T-helper 9 cell (primary cell): Measurements from ENCODE around the gene RTKN.
"Not testable (repeated sequence)": the region's sequence is repeated elsewhere in the genome, so short reads cannot be mapped to it uniquely, and the experiment has no call there.

Source experiments
- DNase-seq: peaks from one replicate; pipeline ENCODE4 v3.0.0-alpha.2; 2020
- total RNA-seq, 2 donors: gene quantifications; one replicate each; lab custom pipeline; 2026; lab: John Stamatoyannopoulos, UW

The RTKN gene
- total RNA-seq: 0.14 to 0.24 reads per million in 2 donors

DNA sequence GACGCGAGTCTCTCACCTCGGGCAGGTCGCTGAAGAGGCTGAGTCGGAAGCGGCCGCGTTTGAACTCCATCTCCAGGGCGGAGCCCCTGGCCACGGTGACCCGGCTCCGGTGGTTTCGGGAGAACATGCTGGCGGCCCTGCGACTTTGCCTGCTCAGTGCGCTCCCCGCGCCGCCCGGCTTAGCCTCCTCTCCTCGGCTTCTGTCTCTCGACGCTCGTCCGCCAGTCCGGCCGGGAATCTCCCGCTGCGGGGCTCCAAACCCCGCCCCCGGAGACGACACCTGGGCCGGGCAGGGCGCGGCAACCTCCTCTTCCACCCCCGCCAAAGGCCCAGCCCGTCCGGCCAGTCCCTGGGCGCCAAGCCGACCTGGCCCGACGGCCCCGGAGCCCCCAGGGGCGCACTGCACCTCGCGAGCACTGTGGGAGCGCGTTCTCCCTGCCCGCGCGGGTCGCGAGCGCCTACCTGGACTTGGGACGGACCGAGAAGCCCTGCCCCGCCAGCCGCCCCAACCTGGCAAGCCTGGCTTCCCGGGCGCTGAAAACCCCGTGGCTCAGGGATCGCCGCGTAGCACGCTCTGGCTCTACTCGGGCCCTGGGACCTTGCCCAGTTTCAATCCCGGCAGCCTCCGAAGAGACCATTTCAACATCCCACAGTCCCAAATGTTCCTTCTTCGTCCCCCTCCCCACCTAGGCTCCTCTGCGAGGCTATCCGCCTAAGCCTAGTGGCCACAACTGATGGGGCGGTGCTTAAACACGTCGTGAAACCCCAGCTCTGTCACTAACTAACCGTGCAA, at the start of gene RTKN:
Gene RTKN (minus strand): TSS at position 248 of the 793 bp plus-strand sequence. CDS start 121 bp downstream, at position 127.
- peak; percentile 16 for DNase-seq

- DNase-seq: no peak
Measured at GRCh38 chr2:74489906-74490305, 48.2 kb upstream of the RTKN start.

GRCh38 chr2:74488643-74489481, 47.1 kb upstream of the RTKN start:
- no peak for DNase-seq

DNA sequence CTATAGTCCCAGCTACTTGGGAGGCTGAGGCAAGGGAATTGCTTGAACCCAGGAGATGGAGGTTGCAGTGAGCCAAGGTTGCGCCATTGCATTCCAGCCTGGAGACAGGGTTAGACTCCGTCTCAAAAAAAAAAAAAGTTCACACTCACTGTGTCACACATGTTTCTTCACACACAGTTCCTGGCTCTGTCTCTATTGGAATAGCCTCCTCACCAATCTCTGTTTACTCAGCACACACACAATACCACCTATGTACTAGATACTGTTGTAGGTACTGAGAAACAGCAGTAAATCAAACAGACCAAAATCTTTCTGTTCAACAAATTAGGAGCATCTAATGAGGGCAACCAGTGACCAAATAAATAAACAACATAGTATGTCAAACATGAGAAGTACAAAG, 44.4 kb upstream of the RTKN start:
- no peak for DNase-seq

DNA sequence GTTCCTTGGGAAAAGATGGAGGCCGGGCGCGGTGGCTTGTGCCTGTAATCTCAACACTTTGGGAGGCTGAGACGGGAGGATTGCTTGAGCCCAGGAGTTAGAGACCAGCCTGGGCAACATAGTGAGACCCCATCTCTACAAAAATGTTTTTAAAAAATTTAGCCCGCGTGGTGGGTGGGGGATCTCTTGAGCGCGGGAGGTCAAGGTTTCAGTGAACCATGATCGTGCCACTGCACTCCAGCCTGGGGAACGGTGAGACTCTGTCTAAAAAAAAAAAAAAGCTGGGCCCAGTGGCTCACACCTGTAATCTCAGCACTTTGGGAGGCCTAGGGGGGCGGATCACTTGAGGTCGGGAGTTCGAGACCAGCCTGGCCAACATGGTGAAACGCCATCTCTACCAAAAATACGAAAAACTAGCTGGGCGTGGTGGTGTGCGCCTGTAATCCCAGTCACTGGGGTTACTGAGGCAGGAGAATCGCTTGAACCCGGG, 42.0 kb upstream of the RTKN start:
- DNase-seq: not testable (repeated sequence)

DNA sequence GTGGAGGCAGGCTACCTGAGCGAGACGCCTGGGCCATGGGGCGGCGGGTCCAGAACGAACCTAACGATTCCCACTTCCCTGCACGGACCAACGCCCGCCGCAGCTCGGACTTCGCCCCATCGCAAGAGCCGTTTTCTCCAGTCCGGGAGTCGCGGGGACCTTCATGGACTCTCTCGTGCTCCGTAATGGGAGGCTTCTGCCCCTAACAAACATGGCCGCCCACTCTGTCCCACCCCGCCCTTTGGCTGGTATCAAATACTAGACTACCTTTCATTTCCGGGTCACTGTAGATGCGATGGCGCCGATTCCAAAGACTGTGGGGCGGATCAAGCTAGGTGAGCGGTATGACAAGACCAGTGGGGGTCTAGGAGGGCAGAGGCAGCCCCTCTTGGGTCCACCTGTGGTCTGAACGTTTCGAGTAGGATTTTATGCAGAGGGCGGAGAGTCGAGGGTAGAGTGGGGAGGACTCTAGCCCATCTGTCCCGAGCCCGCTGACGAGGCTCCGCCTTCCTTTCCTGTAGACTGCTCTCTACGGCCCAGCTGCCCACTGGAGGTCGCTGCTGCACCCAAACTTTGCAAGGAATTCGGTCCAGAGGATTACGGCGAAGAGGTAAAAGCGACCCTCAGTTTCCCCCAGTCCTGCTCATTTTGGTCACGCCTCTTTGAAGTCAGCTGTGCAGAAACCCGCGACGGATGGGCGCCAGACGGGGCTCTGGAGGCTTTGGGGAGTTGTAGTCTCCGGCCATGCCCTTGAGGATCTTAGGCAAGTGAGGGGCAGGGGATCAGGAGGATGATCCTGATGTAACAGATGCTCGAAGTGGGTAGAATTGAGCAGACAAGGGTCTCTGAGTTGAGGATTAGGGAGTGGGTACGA, 41.3 kb upstream of the RTKN start, which contains the start of the genes CCDC142 and TTC31:
Gene CCDC142 (minus strand): TSS at position 198 of the 874 bp plus-strand sequence. CDS start 161 bp downstream, at position 37.
Gene TTC31 (plus strand): TSS at position 281 of the 874 bp plus-strand sequence. CDS start 15 bp downstream, at position 296.
- DNase-seq: peak; percentile 85

- no peak for DNase-seq
Measured at GRCh38 chr2:74481961-74482800, 40.4 kb upstream of the RTKN start.

GRCh38 chr2:74481431-74481830, 39.7 kb upstream of the RTKN start:
- no peak for DNase-seq

DNA sequence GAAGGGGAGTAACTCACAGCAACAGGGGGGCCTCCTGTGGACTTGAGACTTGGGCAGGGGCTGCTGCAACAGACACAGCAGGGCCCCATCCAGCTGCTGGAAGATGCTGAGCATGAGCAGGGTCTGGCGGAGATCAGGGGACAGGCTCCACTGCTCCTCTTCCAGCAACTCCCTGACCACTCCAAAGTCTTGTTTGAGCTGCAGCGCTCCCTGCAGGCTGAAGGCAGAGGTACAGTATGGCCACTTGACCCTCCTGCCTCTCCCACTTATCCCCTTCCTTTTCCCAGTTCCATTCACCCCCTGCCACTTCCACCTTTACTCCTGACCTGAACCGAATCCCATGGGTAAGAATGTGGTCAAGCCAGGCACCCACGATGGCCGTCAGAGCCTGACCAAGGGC, 33.2 kb upstream of the RTKN start:
- DNase-seq: no peak

DNA sequence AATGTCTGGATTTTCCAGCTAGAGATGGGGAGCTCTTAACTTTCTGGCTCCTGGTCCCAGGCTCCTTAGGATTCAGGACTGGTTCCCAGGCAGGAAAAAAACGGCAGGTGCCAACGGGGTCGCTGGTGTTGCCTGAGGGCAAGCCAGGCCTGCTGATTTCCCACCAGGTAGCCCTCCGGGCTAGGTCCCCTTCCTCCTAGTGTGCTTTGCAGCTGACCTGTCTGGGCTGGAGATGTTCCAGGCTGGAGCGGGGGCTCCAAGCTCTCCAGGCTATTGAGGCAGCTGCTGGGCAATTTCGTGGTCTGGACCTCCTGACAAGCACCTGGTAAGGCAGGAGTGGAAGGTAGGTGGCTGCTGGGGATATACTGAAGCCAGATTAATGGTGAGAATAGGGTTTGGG, 32.7 kb upstream of the RTKN start:
- DNase-seq: no peak

DNA sequence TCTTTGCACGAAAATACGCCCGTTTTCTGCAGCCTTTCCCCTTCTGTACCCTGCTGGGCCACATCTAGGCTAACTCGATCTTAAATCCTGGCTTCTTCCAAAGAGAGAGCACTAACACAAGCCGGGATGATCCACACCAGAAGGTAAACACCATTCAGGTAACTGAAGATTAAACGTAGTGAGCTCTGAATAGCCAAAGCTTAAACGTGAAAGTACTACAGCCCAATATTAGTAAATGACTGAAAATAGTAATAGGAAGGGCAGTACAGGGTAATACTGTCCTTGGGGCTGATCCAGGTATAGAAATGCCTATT, 31.2 kb upstream of the RTKN start:
- DNase-seq: no peak

DNA sequence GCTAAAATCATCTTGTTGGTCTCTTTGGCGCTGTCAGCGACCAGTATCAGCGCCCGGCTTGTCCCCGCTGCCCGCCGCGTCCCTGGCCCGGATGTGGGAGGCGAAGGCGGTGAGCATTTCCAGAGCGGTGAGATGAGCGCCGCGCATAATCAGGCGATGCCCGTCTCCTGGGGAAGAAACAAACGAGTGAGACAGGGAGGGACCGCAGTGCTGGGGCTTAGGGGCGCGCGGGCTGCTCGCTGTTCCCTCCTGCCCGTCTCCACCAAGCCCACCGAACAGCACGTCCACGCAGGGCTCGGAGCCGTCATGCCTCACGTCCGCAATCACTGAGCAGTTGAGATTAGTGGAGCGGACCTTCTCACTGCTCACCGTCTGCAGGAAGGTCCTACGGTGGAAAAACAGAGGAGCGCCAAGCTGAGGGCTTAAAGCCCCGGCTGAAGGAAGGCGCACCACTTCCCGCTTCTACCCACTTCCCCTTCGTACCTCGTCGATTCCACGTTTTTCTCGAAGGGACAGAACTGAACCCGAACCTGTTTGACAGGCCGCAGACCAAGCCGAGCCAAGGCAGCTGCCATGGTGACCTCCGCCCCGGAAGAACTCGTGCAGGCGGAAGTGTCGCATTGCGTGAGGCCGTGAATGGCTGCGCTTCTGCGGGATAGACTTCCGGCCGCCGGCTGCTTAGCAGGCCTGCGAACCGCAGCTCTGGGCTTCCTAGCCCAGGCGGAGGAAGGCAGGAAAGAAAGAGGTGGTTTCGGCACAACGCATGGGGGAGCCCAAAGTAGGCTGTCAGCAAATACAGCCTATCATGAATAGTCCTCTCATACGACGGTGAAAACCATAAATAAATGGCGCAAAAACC, 30.6 kb upstream of the RTKN start, which contains the start of gene MRPL53:
Gene MRPL53 (minus strand): TSS at position 595 of the 859 bp plus-strand sequence. CDS start 20 bp downstream, at position 575.
- peak; percentile 99 for DNase-seq

DNA sequence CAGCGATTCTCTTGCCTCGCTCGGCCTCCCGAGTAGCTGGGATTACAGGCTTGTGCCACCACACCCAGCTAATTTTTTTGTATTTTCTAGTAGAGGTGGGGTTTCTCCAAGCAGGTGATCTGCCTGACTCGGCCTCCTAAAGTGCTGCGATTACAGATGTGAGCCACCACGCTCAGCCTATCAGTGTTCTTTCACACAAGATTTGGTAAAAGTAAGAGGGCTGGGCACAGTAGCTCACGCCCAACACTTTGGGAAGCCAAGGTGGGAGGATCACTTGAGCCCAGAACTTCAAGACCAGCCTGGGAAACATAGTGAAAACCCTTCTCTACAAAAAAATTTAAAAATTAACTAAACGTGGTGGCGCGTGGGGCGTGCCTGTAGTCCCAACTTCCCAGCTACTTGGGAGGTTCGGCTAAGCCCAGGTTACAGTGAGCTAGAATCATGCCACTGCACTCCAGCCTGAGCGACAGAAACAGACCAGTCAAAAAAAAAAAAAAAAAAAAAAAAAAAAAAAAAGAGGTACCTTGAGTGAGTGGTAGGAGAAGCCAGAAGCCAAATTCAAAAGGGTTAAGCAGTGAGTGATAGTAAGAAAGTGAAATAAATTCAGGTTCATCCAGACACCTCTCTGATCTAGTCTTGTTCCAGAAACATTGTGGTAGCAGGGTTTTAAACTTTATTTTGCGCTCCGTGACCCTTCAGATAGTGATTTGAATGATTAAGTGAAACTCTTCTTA, 29.8 kb upstream of the RTKN start:
- no peak for DNase-seq

GRCh38 chr2:74470742-74471141, 29.0 kb upstream of the RTKN start:
- not testable (repeated sequence) for DNase-seq

- DNase-seq: no peak
Measured at GRCh38 chr2:74464406-74464805, 22.7 kb upstream of the RTKN start.

DNA sequence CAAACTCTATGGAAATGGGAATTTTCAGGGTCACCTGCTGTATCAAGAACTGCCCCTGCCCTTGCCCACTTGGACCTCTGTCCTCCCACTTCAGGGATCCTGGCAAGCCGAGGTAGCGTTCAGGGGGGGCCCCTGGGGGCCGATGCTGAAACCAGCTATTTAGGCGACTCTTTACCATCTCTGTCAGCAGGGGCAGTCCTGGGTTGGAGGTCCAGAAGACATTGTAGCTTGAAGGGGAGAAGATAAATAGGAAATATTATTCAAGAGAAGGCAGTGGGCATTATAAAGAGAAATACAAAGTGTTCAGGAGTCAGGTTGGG, 21.0 kb upstream of the RTKN start:
- no peak for DNase-seq

- DNase-seq: no peak
Measured at GRCh38 chr2:74462054-74462785, 20.5 kb upstream of the RTKN start.

GRCh38 chr2:74461187-74462053, 19.7 kb upstream of the RTKN start:
- DNase-seq: no peak
